ENCODE results near the gene GOSR1.

- TF ChIP-seq CTCF (IDR thresholded peaks at IDR 0.05): no peak
- TF ChIP-seq POLR2A (IDR thresholded peaks at IDR 0.05): no peak
Observed at GRCh38 chr17:30477774-30478115, 537 bp downstream of the GOSR1 start.
